Femur (tissue), 1 donor: ENCODE data around the gene RPL13.
"Not testable (repeated sequence)": the region's sequence is repeated elsewhere in the genome, so short reads cannot be mapped to it uniquely, and the experiment has no call there.

Source experiments
- DNase-seq: peaks from one replicate; pipeline ENCODE4 v3.0.0-alpha.2; 2017

Gene RPL13

GRCh38 chr16:89577055-89577759 lies 16.7 kb downstream of the RPL13 start:
- no peak for DNase-seq

GRCh38 chr16:89579351-89579750 lies 18.9 kb downstream of the RPL13 start:
- DNase-seq, result no peak

GRCh38 chr16:89581045-89581695 lies 20.7 kb downstream of the RPL13 start:
- DNase-seq, result no peak

GRCh38 chr16:89581861-89582563 lies 21.5 kb downstream of the RPL13 start:
- no peak for DNase-seq

- no peak for DNase-seq
Observed at GRCh38 chr16:89582614-89583196, 22.2 kb downstream of the RPL13 start.

- DNase-seq, result no peak
Observed at GRCh38 chr16:89583197-89583894, 22.9 kb downstream of the RPL13 start.

- DNase-seq, result no peak
Observed at GRCh38 chr16:89583895-89584644, 23.6 kb downstream of the RPL13 start.

GRCh38 chr16:89584768-89585549 lies 24.5 kb downstream of the RPL13 start:
- no peak for DNase-seq

GRCh38 chr16:89586218-89586617 lies 25.7 kb downstream of the RPL13 start:
- DNase-seq, result no peak

- no peak for DNase-seq
Observed at GRCh38 chr16:89586853-89587252, 26.4 kb downstream of the RPL13 start.

- not testable (repeated sequence) for DNase-seq
Observed at GRCh38 chr16:89587676-89588075, 27.2 kb downstream of the RPL13 start.

GRCh38 chr16:89588413-89589109 lies 28.1 kb downstream of the RPL13 start:
- DNase-seq, result no peak

GRCh38 chr16:89589241-89589926 lies 28.9 kb downstream of the RPL13 start:
- no peak for DNase-seq

- DNase-seq, result no peak
Observed at GRCh38 chr16:89593841-89594240, 33.4 kb downstream of the RPL13 start.

GRCh38 chr16:89595330-89596060 lies 35.0 kb downstream of the RPL13 start:
- DNase-seq, result no peak

GRCh38 chr16:89596061-89596689 lies 35.7 kb downstream of the RPL13 start:
- no peak for DNase-seq

- DNase-seq, result no peak
Observed at GRCh38 chr16:89596957-89597649, 36.6 kb downstream of the RPL13 start.

GRCh38 chr16:89598199-89598598 lies 37.7 kb downstream of the RPL13 start:
- no peak for DNase-seq
